ENCODE results near the gene RECQL5.

- no peak for TF ChIP-seq CTCF (IDR thresholded peaks at IDR 0.05)
- no peak for TF ChIP-seq POLR2AphosphoS5 (IDR thresholded peaks at IDR 0.05; ENCODE audit: insufficient read depth in 1 of 2, low read depth in 1 of 2)
These were observed 49.3 kb downstream of the RECQL5 start for GRCh38 chr17:75617675-75618074.

Measured in vagina (tissue), 2 donors.